Activated gamma-delta T cell treated with Interleukin-2 at 50 U/mL for 16 hours (primary cell): Measurements from ENCODE around the gene OR2L2.
"Not testable (repeated sequence)": the region's sequence is repeated elsewhere in the genome, so short reads cannot be mapped to it uniquely, and the experiment has no call there.

ENCODE experiments used
- DNase-seq: peaks from one replicate; pipeline ENCODE4 v3.0.0-alpha.2; 2020

Gene OR2L2, protein sequence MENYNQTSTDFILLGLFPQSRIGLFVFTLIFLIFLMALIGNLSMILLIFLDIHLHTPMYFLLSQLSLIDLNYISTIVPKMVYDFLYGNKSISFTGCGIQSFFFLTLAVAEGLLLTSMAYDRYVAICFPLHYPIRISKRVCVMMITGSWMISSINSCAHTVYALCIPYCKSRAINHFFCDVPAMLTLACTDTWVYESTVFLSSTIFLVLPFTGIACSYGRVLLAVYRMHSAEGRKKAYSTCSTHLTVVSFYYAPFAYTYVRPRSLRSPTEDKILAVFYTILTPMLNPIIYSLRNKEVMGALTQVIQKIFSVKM

GRCh38 chr1:248029770-248030169 is at the start of gene OR2L2:
Gene OR2L2, plus strand, starts transcription at chr1:248030070. Its CDS starts 8,198 bp downstream, at chr1:248038268.
- DNase-seq: no peak

GRCh38 chr1:247992986-247993385 is 36.9 kb upstream of the OR2L2 start:
- no peak for DNase-seq

GRCh38 chr1:247998811-247999210 is 31.1 kb upstream of the OR2L2 start:
- DNase-seq: no peak

- DNase-seq: no peak
These were observed 29.7 kb upstream of the OR2L2 start for GRCh38 chr1:248000169-248000568.

GRCh38 chr1:248007778-248008177 is 22.1 kb upstream of the OR2L2 start:
- no peak for DNase-seq

DNA sequence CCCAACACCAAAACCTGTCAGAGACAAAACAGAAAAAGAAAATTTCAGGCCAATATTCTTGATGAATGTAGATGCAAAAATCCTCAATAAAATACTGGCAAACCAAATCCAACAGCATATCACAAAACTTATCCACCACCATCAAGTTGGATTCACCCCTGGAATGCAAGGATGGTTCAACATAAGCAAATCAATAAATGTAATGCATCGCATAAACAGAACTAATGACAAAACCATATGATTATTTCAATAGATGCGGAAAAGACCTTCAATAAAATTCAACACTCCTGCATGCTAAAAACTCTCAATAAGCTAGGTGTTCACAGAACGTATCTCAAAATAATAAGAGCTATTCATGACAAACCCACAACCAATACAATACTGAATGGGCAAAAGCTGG is 20.2 kb upstream of the OR2L2 start:
- DNase-seq: no peak

DNA sequence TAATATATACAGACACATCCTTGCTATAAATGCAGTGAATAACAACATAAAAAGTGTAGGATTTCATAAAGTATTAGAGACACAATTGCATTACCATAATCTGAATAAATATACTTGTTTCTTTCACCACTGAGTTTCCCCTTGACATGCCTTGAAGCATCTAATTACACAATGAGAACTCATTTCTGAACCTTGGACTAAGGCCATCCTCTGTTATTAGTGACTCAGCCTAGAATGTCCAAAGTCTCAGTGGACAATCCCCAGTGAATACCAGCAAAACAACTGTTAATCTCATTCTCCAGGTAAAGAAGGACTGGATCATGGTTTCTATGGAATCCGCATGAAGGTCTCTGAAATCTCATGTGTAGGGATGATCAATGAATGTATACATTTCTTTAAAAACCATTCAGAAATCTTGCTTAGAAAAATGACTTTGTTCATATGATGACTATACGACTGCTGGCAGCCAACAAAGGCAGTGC is 16.6 kb upstream of the OR2L2 start, which contains the start of gene OR2L5:
Gene OR2L5, plus strand, starts transcription at position 432 of the 482 bp plus-strand sequence. CDS start 8,288 bp downstream, outside the sequence.
- no peak for DNase-seq

DNA sequence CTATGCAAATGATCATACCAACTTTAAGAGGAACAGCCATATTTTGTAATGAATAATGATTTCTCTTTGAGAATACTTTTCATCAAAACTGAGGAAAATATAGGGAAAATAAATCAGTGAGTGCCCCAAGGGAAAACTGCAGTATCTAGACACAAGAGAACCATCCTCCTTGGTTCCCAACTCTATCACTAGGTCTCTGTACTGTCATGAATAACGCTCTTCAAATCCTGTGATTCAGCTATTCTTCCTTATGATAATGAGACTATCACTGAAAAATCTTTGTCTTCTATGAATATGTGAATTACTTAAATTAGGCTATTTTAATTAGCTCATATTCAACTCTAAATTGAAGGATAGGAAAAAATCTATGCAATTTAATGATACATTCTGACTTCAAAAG is 14.1 kb upstream of the OR2L2 start:
- DNase-seq: no peak

- DNase-seq: no peak
These were observed 15.3 kb downstream of the OR2L2 start for GRCh38 chr1:248045209-248045608.

- DNase-seq: no peak
These were observed 16.7 kb downstream of the OR2L2 start, which contains the start of gene OR2L3 for GRCh38 chr1:248046536-248046935. Gene OR2L3, plus strand, starts transcription at chr1:248046836. Its CDS starts 13,846 bp downstream, at chr1:248060682.

DNA sequence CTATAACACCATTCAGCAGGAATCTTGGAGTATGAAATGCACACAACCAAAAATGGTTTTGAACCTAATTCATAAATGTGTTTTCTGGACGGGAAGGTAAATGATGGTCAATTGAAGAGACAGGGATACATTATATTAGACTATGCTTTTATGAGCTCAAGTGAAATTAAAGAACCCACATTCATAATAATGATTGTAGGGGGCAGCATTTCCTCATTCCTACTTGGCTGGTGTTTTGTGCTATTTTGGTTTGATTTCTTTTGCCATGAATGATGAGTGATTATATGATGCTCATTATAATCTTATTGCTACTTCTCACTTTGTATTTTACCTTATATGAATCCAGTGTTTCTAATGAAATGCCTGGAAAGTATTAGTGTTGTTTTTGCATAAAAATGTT is 17.1 kb downstream of the OR2L2 start:
- DNase-seq: no peak

DNA sequence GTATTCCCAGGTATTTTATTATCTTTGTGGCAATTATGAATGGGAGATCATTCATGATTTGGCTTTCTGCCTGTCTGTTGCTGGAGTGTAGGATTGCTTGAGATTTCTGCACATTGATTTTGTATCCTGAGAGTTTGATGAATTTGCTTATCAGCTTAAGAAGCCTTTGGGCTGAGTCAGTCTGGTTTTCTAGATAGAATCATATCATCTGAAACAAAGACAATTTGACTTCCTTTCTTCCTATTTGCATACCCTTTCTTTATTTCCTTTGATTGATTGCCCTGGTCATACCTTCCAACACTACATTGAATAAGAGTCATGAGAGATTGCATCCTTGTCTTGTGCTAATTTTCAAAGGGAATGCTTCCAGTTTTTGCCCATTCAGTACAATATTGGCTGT is 24.8 kb downstream of the OR2L2 start:
- no peak for DNase-seq

- no peak for DNase-seq
These were observed 25.4 kb downstream of the OR2L2 start for GRCh38 chr1:248055261-248055660.

GRCh38 chr1:248065071-248065470 is 35.2 kb downstream of the OR2L2 start:
- no peak for DNase-seq

GRCh38 chr1:248065604-248066003 is 35.7 kb downstream of the OR2L2 start:
- no peak for DNase-seq

DNA sequence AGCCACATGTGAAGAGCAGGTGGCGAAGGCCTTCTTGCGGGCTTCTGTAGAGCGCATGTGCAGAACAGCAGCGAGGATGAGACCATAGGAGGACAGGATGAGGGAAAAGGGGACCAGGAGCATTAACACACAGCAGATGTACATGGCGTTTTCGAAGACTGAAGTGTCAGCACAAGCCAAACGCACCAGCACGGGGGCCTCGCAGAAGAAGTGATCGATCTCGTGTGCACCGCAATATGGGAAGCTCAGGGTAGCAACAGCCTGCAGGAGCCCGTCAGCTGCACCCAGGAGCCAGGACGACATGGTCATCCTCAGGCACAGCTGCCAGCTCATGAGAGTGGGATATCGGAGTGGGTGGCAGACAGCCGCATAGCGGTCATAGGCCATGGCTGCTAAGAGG is 54.0 kb downstream of the OR2L2 start:
- not testable (repeated sequence) for DNase-seq
